Cardiac septum (tissue), 1 donor: ENCODE results near the gene NET1. TPM values are rescaled to one million over a fixed set of nuclear protein-coding genes. Genes with fewer than 3 reads are reported as not detected.
"Not testable (repeated sequence)": the region's sequence is repeated elsewhere in the genome, so short reads cannot be mapped to it uniquely, and the experiment has no call there.

ENCODE experiments used
- DNase-seq: peaks from one replicate; pipeline ENCODE4 v3.0.0-alpha.2; 2020; ENCODE audit warnings: low spot score
- intact Hi-C: fragments of 100-400 bp; cut with DNase I; formaldehyde crosslinking; loops from one replicate; pipeline ENCODE4 v1.14.0; 2022
- total RNA-seq: library from RNA; stranded (reverse); fragmentation: NEBNext Ultra II Directional; extraction: Animal tissue kit (Norgen Biotek cat#: 25700); gene quantifications from one replicate; pipeline ENCODE4 v1.2.1, GENCODE V29; 2021
- donor health status: DM: no; HTN: no; CAD: no.

Gene NET1
- total RNA-seq, 1 donor from 2014 or later = 20.9 TPM

DNA sequence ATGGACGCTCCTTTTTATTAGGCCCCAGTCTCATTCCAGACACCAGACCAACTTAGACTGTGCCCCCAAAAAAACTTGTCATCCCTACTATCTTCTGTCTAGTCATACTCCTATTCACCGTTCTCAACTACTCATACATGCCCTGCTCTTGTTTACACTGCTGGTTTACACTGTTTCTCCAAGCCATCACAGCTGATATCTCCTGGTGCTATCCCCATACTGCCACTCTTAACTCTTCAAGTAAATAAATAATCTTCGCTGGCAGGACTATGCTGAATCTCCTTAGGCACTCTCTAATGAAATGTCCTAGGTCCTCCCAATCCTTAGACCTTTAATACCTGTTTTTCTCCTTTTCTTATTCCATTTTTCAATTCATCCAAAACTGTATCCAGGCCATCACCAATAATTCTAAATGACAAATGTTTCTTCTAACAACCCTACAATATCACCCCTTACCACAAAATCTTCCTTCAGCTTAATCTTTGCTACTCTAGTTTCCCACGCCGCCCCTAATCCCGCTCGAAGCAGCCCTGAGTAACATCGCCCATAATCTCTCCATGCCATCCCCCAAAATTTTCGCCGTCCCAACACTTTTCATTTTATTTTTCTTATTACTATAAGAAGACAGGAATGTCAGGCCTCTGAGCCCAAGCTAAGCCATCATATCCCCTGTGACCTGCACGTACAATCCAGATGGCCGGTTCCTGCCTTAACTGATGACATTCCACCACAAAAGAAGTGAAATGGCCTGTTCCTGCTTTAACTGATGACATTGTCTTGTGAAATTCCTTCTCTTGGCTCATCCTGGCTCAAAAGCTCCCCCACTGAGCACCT, 63.8 kb downstream of the NET1 start:
- intact Hi-C loops, DNase-seq: not testable (repeated sequence)

DNA sequence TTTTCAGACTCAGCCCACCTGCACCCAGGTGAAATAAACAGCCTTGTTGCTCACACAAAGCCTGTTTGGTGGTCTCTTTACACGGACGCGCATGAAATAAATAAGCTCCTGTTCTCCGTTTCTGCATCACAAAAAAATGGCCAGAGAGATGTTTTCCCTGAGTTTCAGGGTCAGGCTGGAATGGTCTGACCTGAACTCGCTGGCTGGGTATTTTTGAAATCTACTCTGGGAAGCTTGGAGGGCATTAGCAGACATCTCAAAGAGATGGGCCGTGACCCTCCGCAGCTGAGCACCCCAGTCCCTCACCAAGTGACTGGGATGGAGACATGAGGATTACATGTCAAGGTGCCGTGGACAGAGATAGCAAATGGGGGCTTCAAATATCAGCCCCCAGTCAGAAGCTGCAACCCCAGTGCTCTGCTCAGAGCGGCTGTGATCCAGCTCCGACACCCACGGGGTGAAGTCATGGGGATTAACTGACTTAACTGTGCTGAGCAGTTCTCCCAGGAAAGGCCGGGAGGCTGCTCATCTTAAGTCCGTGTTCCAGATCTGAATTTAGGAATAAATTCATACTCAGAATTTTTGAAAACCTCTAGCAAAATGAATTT, 64.7 kb downstream of the NET1 start:
- intact Hi-C loops = no loop called here
- no peak for DNase-seq

DNA sequence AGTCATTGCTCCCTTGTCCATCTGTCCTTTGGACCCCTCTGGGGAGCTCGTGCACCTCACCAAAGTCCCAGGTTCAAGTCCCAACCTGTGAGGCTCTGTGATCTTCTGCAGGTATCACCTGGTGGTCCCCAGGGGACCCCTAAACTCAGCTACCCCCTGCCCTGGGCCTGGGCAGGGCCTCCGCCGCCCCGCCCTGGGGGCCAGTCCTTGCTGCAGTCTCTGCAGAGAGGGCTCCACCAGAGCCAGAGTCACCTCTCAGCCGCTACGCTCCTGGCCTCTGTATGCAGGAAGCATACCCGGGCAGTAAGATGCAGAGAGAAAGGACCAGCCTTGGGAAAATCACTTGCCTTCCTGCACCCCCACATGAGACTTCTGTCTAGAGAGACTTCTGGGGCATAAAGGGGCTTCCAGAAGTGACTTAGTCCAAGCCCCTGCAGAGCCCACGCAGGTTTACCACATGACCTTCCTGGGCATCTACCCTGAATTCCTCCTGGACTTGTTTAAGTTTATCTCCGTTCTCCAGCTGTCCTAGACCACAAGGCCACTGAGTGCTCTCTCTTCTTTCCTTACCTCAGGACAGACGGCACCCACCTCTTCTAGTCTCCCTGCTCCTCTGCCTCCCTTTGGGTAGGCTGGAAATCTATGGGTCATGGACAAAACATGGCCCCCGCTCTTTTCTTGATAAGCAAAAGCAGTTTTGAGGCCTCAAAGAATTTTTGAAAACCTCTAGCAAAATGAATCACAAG, 65.8 kb downstream of the NET1 start:
- DNase-seq = no peak
- intact Hi-C loops = no loop called here

DNA sequence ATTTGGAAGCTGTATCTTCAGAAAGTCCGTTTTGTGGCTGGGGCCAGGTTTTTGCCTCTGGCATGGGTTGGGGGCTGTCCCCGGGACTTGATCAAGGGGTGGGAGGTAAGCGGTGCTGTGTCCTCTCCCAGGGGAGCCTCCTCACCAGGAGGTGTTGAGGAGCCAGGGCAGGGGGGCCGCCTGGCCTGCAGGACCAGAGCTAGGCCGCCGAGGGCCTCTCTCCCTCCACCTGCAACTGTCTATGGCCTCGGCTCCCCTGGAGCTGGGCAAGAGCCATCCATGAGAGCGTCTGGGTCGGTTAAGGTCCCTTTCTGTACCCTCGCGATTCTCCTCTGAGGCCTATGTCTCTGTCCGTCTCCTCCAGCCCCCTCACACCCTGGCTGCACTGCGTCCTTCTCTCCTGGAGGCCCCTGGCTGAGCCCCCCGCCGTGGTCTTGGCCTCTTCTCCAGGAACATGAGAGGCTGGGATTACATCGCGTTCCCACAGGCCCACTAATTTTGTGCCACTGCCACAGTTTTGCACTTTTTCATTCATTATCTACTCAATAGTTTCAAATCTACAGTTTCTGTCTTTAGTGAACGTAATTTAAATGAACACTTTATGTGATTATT, 66.4 kb downstream of the NET1 start:
- no peak for DNase-seq
- intact Hi-C loops = no loop called here

DNA sequence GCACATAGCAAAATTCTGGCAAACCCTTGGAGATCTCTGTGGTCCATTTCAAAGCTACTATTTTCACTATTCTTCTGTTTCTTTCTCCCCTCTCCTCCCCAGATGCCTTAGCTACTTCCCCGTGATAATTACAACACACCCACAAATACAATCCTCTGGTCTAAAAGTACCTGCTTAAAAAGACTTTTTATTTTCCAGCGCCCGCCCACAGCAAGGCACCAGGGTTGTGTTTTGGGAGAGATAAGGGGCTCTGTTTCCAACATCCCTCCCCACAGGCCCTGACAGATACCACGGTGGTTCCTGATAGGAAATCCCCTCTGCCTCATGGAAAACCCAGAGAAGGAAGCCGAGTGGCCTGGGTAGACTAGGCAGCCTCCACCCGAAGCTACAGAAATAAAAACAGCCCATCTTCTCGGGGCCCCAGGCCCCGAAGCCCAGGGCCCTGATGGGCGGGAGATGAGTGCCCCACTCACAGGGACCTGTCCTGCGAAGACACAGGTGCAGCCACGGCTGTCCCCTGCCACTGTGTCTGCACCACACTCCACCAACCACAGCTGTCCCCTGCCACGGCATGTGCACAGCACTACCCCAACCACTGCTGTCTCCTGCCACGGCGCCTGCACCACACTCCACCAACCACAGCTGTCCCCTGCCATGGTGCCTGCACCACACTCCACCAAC, 67.3 kb downstream of the NET1 start:
- DNase-seq = no peak
- intact Hi-C loops = no loop called here

DNA sequence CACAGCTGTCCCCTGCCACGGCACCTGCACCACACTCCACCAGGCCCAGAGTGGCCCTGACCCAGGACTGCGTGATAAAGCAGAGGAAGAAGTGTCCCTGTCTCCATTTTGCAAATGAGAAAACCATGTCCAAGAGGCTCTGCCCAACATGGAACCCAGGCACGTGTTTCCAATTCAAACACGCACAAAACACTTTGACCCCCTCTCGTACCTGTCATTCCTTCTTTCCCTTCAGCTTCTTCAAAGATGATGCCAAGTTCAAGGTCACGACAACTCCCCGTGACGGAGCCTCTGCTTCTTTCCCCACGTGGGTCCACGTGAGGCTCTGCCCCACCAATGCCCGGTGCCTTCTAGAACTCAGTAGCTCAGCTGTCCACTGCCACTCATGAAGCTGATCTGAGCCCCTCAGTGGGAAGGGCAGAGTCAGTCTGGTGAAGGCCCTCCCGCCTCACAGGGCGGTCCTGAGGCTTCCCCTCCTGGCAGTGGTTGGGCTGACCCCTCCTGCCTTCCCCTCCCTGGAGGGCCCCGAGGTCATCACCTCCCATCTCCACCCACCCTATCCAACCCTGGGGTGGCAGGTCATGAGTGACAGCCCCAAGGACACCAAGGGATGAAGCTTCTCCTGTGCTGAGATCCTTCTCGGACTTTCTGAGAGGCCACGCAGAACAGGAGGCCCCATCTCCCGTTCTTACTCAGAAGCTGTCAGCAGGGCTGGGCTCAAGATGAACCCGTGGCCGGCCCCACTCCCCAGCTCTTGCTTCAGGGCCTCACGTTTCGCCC, 68.0 kb downstream of the NET1 start:
- DNase-seq = no peak
- intact Hi-C loops = no loop called here

DNA sequence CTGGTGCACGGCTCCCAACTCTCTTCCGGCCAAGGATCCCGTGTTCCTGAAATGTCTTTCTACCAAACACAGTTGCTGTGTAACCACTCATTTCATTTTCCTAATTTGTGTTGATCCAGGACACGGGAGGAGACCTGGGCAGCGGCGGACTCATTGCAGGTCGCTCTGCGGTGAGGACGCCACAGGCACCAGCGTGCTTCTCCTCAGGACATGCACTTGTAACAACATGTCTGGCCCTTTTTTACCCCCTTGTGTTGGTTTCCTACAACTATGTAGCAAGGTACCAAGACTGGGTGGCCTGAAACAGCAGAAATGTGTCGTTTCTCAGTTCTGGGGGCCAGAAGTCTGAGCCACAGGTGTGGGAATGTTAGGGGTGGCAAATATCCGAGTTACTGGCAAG, 68.8 kb downstream of the NET1 start:
- intact Hi-C loops = no loop called here
- DNase-seq = no peak

DNA sequence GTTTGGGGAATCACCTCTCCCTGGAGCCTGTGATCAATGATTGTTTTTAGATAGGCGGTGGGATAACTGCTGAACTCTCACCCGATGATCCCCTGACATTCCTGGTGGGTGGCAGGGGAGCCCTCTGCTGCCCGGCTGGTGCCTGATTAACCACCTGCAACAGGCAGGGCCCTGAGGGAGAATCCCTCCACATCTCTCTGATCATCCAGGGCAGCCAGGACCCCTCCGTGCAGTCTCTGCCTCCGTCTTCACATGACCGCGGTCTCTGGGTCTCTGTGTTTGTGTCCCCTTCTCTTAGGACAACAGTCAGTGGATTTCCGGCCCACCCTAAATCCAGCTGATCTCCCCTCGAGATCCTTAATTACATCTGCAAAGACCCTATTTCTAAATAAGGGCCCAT, 69.7 kb downstream of the NET1 start:
- intact Hi-C loops = no loop called here
- DNase-seq = peak; percentile 9

DNA sequence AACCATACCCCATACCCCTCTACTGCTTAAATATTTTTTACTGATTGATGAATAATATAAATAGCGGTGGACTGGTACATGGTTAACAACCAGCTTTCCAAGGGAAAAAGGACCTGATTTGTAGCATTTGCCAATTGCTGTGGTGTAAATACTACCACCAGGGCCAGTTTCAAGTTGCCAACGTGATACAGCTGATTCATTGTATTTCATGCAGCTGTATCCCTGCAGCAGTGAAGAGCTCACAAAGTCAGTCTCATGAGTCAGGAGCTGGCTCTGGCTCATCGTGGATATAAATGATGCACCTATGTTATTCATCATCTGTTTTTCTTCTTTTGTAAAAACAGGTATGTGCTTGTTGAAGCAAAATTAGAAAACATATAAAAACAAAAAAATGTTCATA, 71.8 kb downstream of the NET1 start:
- intact Hi-C loops = no loop called here
- no peak for DNase-seq

DNA sequence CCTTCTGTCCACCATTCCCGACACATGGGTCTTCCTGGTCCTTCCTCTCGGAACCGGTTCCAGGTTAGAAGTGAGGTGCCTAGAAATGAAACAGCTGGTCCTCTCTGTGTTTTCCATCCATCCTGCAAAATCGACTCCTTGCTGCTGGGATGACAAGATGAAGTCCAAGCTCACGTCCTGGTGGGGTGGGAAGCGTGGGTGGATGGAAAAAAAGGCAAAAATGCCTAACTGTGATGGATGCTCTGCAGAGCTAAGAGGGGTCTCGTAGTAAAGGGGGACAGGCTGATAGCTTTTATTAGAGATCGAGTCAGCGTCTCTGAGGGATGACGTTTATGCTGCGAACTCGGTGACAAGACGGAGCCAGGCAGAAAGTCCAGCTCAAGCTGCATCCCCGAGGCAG, 72.9 kb downstream of the NET1 start:
- DNase-seq = no peak
- intact Hi-C loops = no loop called here

DNA sequence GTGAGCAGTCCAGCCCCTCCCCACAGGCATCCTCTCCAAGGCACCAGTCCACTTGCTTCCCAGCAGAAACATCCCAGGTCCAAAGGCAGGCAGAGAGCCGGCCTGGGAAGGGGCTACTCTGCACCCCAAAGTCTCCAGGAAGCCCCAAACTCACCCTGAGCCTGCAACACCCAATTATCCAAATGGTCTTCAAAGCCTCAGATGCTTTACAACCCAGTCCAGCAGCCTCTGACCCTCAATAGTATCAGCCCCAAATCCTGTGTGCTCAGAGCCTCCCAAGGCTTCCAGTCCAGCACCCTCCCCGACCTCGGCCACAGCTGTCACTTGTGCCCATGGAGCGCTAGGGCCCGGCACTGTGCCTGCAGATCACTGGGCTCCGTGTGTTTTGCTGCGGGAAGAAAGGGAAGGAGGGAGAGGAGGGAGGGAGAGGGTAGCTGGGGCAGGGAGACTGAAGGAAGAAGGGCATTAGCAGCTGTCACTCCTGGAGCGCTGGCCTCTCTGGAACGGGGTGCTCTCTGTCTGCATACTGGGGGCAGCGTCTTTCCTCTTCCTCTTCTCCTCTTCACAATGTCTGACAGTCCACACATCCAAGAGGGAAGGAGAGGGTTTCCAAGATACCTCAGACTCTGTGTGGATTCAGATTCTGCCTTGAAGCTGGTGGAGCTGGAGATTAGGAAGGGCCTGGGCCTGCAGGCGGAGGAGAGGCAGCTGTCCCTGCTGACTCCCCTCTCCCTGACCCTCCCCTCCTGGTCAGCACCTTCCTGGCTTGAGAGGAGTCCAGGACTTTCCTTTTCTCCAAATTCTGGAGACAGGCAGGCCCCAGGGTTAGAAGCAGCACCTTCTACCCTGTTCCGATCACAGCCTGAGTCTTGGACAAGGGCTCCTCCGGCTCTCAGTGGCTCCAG, 73.8 kb downstream of the NET1 start:
- intact Hi-C loops = no loop called here
- DNase-seq = no peak

DNA sequence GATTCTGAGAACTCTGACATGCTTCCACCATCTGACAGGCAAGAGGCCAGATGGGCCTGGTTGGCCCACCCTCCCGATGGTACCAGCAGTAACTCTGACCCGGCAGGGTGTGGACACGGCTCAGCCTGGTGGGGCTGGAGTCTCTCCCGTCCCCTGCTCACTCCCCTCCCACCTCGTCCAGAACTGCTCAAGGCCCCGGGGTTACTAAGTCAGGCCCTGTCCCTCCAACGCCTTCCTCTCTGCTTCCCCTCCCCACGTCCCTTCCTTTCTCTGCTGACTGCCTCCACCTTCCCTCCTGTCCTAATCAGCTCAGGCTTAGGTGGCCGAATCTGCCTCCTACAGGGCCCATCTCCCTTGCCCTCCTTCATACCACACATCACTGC, 74.5 kb downstream of the NET1 start:
- DNase-seq = no peak
- intact Hi-C loops = no loop called here

DNA sequence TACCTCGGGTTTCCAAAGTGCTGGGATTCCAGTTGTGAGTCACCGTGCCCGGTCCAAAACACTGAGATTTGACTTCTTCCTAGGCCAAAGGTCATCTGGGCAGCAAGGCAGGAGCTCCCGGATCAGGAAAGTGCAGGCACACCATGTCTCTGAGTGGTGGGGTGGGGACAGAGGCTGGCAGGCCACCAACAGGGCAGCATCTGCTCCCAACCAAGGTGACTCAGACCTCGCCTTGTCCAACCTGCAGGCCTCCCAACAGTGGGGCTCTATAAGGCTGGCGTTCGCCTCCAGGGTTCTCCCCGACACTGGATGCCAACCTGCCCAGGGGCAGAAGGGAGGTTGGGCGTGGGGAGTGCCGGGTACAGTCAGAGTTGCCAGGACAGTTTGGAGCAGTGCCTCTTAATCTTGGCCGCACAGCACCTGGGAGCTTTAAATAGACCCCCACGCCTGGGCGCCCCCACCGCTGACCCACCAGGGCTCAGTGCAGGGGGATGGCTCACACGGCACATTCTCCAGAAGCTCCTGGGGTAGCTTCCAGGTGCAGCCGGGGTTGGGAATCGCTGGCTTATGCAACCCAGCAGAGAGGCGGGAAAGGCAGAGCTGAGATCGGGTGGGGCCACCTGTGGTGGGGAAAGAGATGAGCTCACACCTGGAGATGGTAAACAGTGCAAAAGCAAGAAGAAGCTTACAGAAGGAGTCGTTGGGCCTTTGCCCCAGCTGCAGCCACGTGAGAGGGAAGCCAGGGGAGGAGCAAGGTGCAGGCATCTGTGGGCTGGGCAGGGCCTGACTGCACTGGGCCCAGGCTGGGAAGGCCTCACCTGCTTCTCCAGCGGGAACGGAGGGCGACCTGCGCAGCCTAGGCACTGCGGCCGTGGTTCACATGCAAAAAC, 76.2 kb downstream of the NET1 start:
- intact Hi-C loops = no loop called here
- no peak for DNase-seq

DNA sequence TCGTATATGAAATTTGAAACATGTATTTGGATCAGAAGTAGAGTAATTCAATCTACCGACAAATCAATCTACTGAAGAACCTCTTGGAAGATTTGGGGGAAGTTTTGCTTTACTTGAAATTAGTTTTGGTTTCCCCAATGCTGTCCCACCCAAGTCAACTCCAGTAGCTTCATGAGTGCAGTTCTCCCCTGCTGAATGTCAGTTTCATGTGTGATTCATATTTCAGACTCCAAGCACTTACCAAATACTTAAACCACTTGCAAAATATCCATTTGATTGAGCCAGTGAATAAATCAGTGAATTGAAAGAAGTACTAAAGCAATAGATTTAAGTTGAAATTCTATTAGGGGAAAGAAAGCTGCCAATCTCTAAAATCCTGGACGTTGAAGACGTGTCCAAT, 77.7 kb downstream of the NET1 start:
- intact Hi-C loops = no loop called here
- DNase-seq = no peak

DNA sequence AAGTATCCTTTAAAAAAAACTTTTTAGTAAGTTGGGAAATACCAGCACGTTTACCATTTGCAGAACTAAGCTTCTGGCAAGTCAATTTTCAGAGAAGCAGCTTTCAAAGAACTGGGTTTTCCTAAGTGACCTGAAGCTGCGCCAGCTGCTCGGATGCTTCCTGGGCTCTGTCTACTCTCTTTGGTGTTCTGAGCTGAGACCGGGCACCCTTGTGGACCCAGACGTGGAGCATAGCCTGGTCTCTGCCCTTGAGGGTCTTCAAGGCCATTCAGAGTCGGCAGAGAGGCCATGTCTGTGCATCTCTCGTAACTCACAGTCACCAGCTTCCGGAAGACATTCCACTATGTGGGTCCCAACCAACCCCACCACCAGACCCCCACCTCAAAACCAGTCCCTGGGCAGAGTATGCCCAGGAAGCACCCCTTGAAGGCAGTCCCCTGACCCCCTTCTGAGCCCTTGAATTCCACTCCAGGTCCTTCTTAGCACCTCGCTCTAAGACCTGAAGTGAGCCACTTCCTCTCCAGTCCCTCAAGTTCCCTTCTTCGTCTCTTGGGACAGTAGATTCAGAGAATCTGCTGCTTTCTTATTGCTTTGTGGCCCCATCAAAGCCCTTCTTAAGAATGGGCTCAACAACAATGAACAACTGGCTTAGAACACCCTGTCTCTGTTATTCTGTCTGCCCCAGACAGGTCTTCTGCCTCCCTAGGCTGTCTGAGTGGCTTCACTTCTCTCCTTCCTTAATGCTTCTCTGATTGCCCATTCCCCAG, 78.5 kb downstream of the NET1 start:
- DNase-seq = no peak
- intact Hi-C loops = no loop called here

DNA sequence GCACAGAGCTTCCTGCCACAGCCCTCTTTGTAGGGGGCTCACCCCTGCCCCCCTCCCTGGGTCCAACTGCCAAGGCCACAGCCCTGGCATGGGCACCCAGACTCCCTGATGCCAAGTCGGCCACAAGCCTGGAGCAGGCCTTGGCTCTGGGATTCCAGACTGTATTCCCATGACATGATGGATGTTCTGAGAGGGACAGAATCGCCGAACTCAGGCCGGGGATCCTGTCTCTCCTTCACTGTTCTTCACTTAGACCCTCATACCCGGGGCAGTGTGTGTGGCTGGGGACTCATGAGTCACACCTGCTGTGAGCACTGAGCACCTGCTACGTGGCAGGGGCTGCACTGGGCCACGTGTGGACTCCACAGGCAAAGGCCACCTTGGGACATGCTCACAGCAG, 79.1 kb downstream of the NET1 start:
- intact Hi-C loops = no loop called here
- DNase-seq = no peak
